Effector memory CD8-positive, alpha-beta T cell (primary cell): ENCODE measurements around the gene NKD1.
"Not testable (repeated sequence)": the region's sequence is repeated elsewhere in the genome, so short reads cannot be mapped to it uniquely, and the experiment has no call there.

Source experiments
- ATAC-seq: fragments of 150-1000 bp; cut with Tn5 transposase; replicated peaks from 2 replicates; pipeline ENCODE4 v1.10.0; 2021; ENCODE audit warnings: mild to moderate bottlenecking, moderate library complexity
- DNase-seq, 3 experiments: peaks; one replicate each; pipeline ENCODE4 v3.0.0; 2021
- H3K27ac Mint-ChIP-seq, 2 donors: one replicate each; pipeline ENCODE4 v1.8.0; 2022; ENCODE audit warnings: mild to moderate bottlenecking in 2 of 2, mixed read lengths in 2 of 2, moderate library complexity in 2 of 2
- H3K27me3 Mint-ChIP-seq, 2 donors: one replicate each; pipeline ENCODE4 v1.8.0; 2022; ENCODE audit warnings: mixed read lengths in 2 of 2
- H3K36me3 Mint-ChIP-seq: one replicate; pipeline ENCODE4 v1.8.0; 2022; ENCODE audit warnings: mild to moderate bottlenecking, moderate library complexity, mixed read lengths; ENCODE audit not compliant: insufficient read depth
- H3K4me1 Mint-ChIP-seq, 2 donors: one replicate each; pipeline ENCODE4 v1.8.0; 2022; ENCODE audit warnings: low read depth in 2 of 2, mixed read lengths in 2 of 2
- H3K4me3 Mint-ChIP-seq, 2 donors: one replicate each; pipeline ENCODE4 v1.8.0; 2022; ENCODE audit warnings: mild to moderate bottlenecking in 2 of 2, mixed read lengths in 2 of 2, moderate library complexity in 2 of 2
- H3K9me3 Mint-ChIP-seq, 2 donors: one replicate each; pipeline ENCODE4 v1.8.0; 2022; ENCODE audit warnings: mixed read lengths in 2 of 2

Gene NKD1

GRCh38 chr16:50536258-50536645 is 11.9 kb upstream of the NKD1 start:
- peaks cover 7 to 36% of the 10 kb centered on the region in 2 donors for H3K27me3 Mint-ChIP-seq
- ATAC-seq, H3K36me3 Mint-ChIP-seq, H3K9me3 Mint-ChIP-seq, DNase-seq, H3K4me3 Mint-ChIP-seq, H3K4me1 Mint-ChIP-seq, H3K27ac Mint-ChIP-seq: not testable (repeated sequence)

DNA sequence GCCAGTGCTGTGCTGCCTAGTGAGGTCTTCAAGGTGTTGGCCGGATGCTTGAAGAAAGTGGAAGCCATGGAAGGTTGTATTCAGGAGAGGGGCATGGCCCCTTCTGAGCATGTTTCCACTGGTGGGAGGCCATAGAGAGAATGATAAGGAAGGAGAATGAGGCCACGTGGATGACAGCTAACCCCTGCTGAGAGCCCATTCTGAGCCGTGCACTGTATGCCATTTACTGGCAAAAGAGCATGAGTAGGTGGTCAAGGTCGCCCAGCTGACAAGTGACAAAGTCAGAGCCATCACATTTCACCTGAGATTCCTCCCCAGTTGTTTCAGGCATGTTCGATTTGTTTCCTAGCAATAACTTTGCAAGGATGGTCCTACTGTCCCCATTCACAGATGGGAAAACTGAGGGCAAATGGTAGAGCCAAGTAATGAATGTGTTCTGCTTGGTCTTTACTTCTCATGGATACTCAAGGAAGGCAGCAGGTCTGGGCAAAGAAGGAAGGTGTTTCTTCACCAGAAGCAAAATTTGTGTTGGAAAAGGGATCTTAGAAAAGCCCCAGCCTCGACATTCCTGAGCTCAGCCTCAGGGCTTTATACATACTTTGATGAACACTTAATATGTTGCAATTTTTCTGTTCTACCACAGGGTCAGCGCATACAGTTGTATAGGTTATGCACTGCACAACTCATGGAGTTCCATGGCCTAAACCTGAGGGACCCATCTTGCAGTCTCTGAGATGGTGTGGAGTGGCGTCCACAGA is 10.5 kb upstream of the NKD1 start:
- no peak for DNase-seq
- H3K27ac Mint-ChIP-seq: no peak overlapping the region
- no peaks in the 10 kb centered on the region for H3K9me3 Mint-ChIP-seq
- ATAC-seq: no peak
- H3K36me3 Mint-ChIP-seq: no peaks in the 10 kb centered on the region
- no peak overlapping the region for H3K4me3 Mint-ChIP-seq
- H3K27me3 Mint-ChIP-seq: peaks cover 7 to 25% of the 10 kb centered on the region in 2 donors
- H3K4me1 Mint-ChIP-seq: no peaks in the 10 kb centered on the region

DNA sequence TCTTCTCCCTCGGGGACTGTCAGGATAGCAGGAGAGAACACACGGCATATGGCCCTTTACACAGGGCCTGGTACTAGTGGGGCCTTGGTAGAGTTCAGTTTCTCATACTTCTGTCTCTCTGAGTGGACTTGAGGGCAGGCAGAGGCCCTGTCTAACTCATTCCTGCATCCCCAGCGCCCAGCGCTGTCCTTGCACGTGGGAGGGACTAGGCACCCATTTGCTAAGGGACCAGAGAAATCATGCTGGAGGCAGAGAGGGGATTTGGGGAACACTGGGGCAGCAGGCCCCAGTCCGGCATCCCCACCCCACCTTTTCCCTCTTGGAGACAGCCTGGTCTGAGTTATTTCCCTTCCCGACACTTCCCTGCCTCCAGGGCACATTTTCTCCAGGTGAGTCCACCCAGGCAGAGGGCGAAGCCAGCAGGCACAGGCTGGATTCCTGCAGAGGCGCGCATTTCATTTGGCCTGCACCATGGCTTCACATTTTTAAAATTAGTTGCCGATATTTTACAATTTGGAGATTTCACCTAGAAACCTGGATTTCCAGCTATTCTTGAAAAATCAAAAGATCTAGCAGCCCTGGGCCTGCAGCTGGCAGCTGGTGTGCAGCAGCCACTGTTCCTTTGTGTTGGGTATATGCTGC is 9.7 kb upstream of the NKD1 start:
- ATAC-seq (no peak), DNase-seq (no peak)
- Mint-ChIP-seq H3K9me3 (no peaks in the 10 kb centered on the region), H3K4me3 (no peak overlapping the region), H3K27me3 (peaks cover 7 to 23% of the 10 kb centered on the region in 2 donors), H3K27ac (no peak overlapping the region), H3K4me1 (no peaks in the 10 kb centered on the region), H3K36me3 (no peaks in the 10 kb centered on the region)

- no peaks in the 10 kb centered on the region for H3K4me1 Mint-ChIP-seq
- H3K4me3 Mint-ChIP-seq: no peak overlapping the region
- no peaks in the 10 kb centered on the region for H3K36me3 Mint-ChIP-seq
Measured at GRCh38 chr16:50539053-50539695, 9.0 kb upstream of the NKD1 start.

DNA sequence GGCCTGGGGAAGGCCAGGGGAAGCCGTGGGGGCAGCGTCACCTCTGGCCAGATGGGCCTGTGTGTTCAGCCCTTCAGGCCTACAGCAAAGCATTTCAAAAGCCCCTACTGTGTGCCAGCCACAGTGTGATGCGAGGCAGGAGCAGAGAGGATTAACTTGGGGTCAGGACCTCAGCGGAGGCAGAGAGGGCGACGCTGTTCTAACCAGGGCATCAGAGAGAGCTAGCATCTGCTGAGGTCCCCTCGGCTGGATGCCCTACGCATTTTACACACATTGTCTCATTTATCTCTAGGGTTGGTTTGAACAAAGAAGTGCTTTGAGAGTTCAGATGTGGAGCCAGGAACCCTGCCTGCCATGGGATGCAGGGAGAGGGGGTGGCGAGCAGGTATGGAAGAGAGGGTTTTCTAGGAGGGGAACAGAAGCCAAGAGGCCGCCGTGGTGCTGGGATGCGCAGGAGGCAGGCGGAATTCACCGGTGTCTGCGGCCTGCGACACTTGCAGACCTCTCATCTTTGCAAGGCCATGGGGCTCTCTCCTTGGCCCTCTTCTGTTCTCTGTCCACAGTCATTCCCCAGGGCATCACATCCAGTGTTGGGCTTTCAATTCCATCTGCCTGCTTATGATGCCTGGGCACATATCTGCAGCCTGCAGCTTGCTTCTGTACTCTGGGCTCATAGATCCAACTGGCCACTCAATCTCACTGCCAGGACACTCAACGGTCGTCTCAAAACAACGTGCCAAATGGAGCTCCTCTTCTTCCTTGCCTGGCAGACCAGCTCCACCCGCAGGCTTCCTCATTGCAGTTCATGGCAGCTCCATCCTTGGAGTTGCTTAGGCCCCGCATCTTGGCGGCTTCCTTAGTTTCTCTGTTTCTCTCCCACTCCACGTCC is 8.1 kb upstream of the NKD1 start:
- peaks cover 0 to 16% of the 10 kb centered on the region in 2 donors for H3K27me3 Mint-ChIP-seq
- H3K4me1 Mint-ChIP-seq: peaks cover 0 to 1% of the 10 kb centered on the region in 2 donors
- DNase-seq (no peak), ATAC-seq (no peak)
- no peak overlapping the region for H3K4me3 Mint-ChIP-seq
- H3K27ac Mint-ChIP-seq: no peak overlapping the region
- peaks cover 0 to 2% of the 10 kb centered on the region in 2 donors for H3K9me3 Mint-ChIP-seq
- no peaks in the 10 kb centered on the region for H3K36me3 Mint-ChIP-seq

More at GRCh38 chr16:50539053-50539695, 9.0 kb upstream of the NKD1 start:
- peaks cover 0 to 2% of the 10 kb centered on the region in 2 donors for H3K9me3 Mint-ChIP-seq
- ATAC-seq (no peak), DNase-seq (no peak)
- H3K27ac Mint-ChIP-seq: no peak overlapping the region
- H3K27me3 Mint-ChIP-seq: peaks cover under 1 to 17% of the 10 kb centered on the region in 2 donors

GRCh38 chr16:50540711-50541007 is 7.5 kb upstream of the NKD1 start:
- Mint-ChIP-seq H3K27ac (no peak overlapping the region), H3K4me1 (peaks cover 0 to 1% of the 10 kb centered on the region in 2 donors), H3K36me3 (no peaks in the 10 kb centered on the region), H3K27me3 (peaks cover 0 to 12% of the 10 kb centered on the region in 2 donors), H3K9me3 (peaks cover 0 to 2% of the 10 kb centered on the region in 2 donors), H3K4me3 (no peak overlapping the region)
- ATAC-seq (no peak), DNase-seq (no peak)

DNA sequence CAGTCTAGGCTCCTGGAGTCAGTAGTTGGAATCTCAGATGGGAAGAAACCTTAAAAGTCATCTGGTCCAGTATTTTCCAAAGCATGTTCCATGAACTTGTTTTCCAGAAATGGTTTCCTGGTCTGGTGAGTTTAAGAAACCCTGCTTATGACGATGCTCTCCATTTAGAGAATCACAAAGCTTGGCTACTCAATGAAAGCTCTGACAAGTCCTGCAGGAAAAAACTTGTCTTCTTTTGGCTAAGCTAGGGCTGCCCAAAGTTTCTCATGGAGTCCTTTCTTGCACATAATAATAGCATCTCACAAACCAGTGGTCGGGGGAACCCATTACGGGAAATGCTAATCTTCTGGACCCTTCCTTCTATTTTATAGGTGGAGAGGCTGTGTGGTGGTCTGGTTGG is 5.5 kb upstream of the NKD1 start:
- peaks cover 0 to 6% of the 10 kb centered on the region in 2 donors for H3K27me3 Mint-ChIP-seq
- H3K36me3 Mint-ChIP-seq: peaks cover 5% of the 10 kb centered on the region
- H3K9me3 Mint-ChIP-seq: peaks cover 0 to 2% of the 10 kb centered on the region in 2 donors
- H3K27ac Mint-ChIP-seq: no peak overlapping the region
- peaks cover 9% of the 10 kb centered on the region in 2 donors for H3K4me1 Mint-ChIP-seq
- no peak for DNase-seq
- no peak overlapping the region for H3K4me3 Mint-ChIP-seq
- no peak for ATAC-seq

- peak overlapping the region; percentile 2 to 41 for H3K27ac Mint-ChIP-seq
Measured at GRCh38 chr16:50546125-50546524, 2.1 kb upstream of the NKD1 start.

DNA sequence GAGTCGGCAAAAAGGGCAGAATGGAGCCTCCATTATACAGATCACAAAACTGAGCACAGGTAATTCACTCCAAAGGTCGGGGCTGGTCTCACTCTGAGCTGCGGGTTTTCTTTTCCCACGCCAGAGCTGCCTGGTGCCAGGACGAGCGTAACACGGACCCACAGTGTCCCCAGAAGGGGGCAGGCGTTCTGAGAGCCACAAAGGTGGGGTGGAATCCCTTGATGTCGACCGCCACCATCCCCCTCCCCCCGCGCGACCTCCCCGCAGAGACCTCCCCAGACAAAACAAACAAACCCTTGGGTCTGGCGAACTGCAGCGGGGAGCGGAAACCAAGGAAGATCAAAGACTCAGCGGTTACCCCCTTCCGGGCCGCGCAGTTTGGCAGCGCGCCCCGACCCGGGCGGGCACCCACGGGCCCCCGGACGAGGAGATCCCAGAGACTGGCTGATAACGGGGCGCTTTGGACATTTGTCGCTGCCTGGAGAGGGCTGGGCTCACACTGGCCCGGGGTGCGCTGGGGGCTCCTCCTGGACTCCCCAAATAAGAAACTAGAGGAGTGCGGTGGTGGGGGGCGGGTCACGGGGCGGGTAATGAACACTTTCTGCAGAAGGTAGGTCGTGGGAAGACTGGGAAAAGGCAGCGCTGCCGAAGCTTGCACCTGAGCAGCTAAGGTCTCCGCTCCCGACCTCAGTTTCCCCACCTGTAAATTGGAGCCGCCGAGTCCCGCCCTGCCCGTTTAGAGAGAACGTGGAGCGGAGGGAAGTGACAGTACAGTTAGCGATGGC is 664 bp upstream of the NKD1 start:
- Mint-ChIP-seq H3K27me3 (no peaks in the 10 kb centered on the region), H3K27ac (peak overlapping the region; percentile 95 to 97), H3K36me3 (peaks cover 21% of the 10 kb centered on the region), H3K4me3 (peak overlapping the region; percentile 86 to 91), H3K9me3 (peaks cover 0 to 2% of the 10 kb centered on the region in 2 donors), H3K4me1 (peaks cover 9 to 18% of the 10 kb centered on the region in 2 donors)
- DNase-seq: peak; percentile 86 to 88 (median 86)
- ATAC-seq: peak; percentile 81

More at GRCh38 chr16:50546125-50546524, 2.1 kb upstream of the NKD1 start:
- ATAC-seq (no peak), DNase-seq (no peak)
- Mint-ChIP-seq H3K27me3 (no peaks in the 10 kb centered on the region), H3K4me3 (no peak overlapping the region), H3K9me3 (peaks cover 0 to 2% of the 10 kb centered on the region in 2 donors), H3K36me3 (peaks cover 21% of the 10 kb centered on the region), H3K4me1 (peaks cover 9 to 18% of the 10 kb centered on the region in 2 donors)

DNA sequence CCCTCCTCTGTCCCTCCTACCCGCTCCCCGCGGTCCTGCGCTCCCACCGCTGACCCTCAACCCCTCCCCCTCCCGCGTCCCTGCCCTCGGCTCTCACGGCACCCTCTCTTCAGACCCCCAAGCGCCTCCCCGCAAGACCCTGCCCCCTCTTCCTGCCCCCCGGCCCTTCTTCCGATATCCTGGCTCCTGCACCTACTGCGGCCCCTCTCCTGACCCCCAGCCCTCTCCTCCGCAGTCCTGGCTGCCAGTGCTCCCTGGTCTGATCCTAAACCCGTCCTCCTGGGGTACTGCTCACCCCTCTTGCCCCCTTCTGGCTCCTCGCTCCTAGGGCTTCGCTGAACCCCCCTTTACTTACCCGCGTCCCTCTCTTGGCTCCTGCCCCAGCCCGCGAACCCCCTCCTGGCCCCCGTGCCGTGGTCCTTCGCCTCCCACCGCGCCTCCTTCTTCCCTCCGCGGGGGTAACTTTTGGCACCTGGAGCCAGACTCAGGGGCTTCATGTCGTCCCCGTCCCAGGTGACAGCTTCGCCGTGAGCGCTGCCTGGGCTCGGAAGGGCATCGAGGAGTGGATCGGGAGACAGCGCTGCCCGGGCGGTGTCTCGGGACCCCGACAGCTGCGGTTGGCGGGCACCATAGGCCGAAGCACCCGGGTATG is 839 bp downstream of the NKD1 start:
- Mint-ChIP-seq H3K36me3 (peaks cover 21% of the 10 kb centered on the region), H3K9me3 (no peaks in the 10 kb centered on the region)
- ATAC-seq: no peak

DNA sequence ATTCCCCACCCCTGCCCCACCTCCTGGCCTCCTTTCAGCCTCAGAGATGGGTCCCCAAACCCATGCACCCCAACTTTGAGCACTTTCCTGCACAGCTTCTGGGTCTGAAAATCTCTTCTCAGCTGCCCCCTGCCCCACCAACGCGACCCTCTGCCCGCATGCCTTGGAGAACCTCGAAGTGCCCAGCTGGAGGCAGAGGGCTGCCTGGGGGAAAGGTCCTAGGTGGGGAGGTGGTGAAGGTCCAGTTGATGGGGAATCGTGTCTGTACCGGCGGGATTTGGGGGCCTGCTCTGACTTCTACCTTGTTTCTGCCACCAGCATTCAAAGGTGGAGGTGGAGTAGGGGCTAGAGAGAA is 1.3 kb downstream of the NKD1 start:
- H3K9me3 Mint-ChIP-seq: no peaks in the 10 kb centered on the region
- H3K4me1 Mint-ChIP-seq: peaks cover 9 to 17% of the 10 kb centered on the region in 2 donors
- DNase-seq (no peak), ATAC-seq (no peak)
- H3K4me3 Mint-ChIP-seq: peak overlapping the region; percentile 74 to 78
- H3K27ac Mint-ChIP-seq: peak overlapping the region; percentile 67 to 85
- no peaks in the 10 kb centered on the region for H3K27me3 Mint-ChIP-seq
- peaks cover 21% of the 10 kb centered on the region for H3K36me3 Mint-ChIP-seq

More for the DNA sequence above, 839 bp downstream of the NKD1 start:
- peaks cover 9 to 18% of the 10 kb centered on the region in 2 donors for H3K4me1 Mint-ChIP-seq
- H3K27ac Mint-ChIP-seq: peak overlapping the region; percentile 67 to 85
- DNase-seq: no peak
- peak overlapping the region; percentile 74 to 78 for H3K4me3 Mint-ChIP-seq
- H3K27me3 Mint-ChIP-seq: no peaks in the 10 kb centered on the region

DNA sequence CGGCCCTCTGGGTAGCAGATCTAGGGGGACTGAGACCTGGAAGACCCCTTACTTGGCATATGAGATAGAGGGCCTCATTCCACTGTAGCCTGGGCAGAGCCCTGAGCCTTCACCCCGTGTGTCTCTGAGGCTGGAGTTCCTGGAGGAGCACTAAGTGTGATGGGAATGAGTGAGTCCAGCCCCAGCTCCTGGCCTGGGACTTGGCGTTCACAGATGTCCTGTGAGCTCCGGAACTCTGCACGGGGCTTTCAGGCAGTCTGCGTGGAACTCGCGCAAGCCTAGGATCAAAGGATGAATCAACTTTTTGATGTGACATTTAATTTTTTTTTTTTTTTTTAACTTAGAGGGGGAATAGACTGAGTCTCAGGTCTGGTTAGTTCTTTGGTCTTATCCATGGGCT is 1.8 kb downstream of the NKD1 start:
- H3K4me3 Mint-ChIP-seq: peak overlapping the region; percentile 74 to 78
- no peaks in the 10 kb centered on the region for H3K9me3 Mint-ChIP-seq
- DNase-seq (no peak), ATAC-seq (no peak)
- H3K27me3 Mint-ChIP-seq: no peaks in the 10 kb centered on the region
- H3K27ac Mint-ChIP-seq: peak overlapping the region; percentile 67 to 85
- H3K36me3 Mint-ChIP-seq: peaks cover 24% of the 10 kb centered on the region
- H3K4me1 Mint-ChIP-seq: peaks cover 9 to 17% of the 10 kb centered on the region in 2 donors
